Endothelial cell of umbilical vein (primary cell): ENCODE measurements around the gene CLEC7A. TPM values are rescaled to one million over a fixed set of nuclear protein-coding genes. Genes with fewer than 3 reads are reported as not detected.

Experiments
- BruUV-seq: library from RNA; stranded (reverse); fragments of 400-500 nt; replicated peaks from 2 replicates; lab custom pipeline; 2021; lab: Mats Ljungman, UMichigan
- CTCF ChIA-PET: fragments of 300-600, 350-600 bp; sonication (Branson Sonifier 250); formaldehyde crosslinking; loops from one replicate; lab custom pipeline; 2021; ENCODE audit warnings: antibody characterized with exemption, inconsistent platforms; lab: Charles Lee
- POLR2A ChIA-PET: fragments of 300-600, 350-600 bp; sonication (Branson Sonifier 250); formaldehyde crosslinking; loops from one replicate; lab custom pipeline; 2021; ENCODE audit warnings: antibody characterized with exemption, inconsistent platforms; lab: Charles Lee
- DNase-seq: peaks from one replicate; pipeline ENCODE4 v3.0.0-alpha.2; 2011; ENCODE audit warnings: low read depth, low spot score
- FAIRE-seq: peaks from 2 replicates; lab custom pipeline; 2011; peaks lifted over from hg19 to GRCh38; lab: Jason Lieb, UNC
- H2AFZ ChIP-seq: 2 replicates; pipeline ENCODE4 v1.6.0; 2012; ENCODE audit warnings: low read depth, low read length, control low read depth, inconsistent platforms
- H3K27ac ChIP-seq: 2 replicates; pipeline ENCODE4 v1.5.1; 2011; ENCODE audit warnings: low read depth, mild to moderate bottlenecking, control low read depth, low read length, moderate library complexity; ENCODE audit not compliant: insufficient read depth
- H3K27me3 ChIP-seq, 2 experiments: 2 replicates each; pipeline versions ENCODE4 v1.6.0 to v1.6.1; 2011; ENCODE audit warnings: low read length in 2 of 2, mixed read lengths in 1 of 2; ENCODE audit not compliant: control insufficient read depth in 2 of 2, insufficient read depth in 2 of 2
- H3K36me3 ChIP-seq, 2 experiments: 2 replicates in 1 of 2; 3 replicates in 1 of 2; pipeline ENCODE4 v1.5.1; 2011; ENCODE audit warnings: low read length in 2 of 2, mild to moderate bottlenecking in 1 of 2, moderate library complexity in 1 of 2; ENCODE audit not compliant: control insufficient read depth in 2 of 2, insufficient read depth in 2 of 2; ENCODE audit errors: extremely low read depth in 1 of 2
- H3K4me1 ChIP-seq: 3 replicates; pipeline ENCODE4 v1.5.1; 2011; ENCODE audit warnings: mild to moderate bottlenecking, low read length; ENCODE audit not compliant: control insufficient read depth, insufficient read depth; ENCODE audit errors: extremely low read depth
- H3K4me2 ChIP-seq: 2 replicates; pipeline ENCODE4 v1.6.1; 2011; ENCODE audit warnings: low read length, control low read depth, mixed read lengths; ENCODE audit not compliant: insufficient read depth
- H3K4me3 ChIP-seq, 3 experiments: fragments of 200-600 bp in 1 of 3; sonication (generic), shearing (Covaris generic) in 1 of 3; replicated peaks in 1 of 3; 2 replicates each; pipeline ENCODE4 v1.5.1; 2011 to 2016; ENCODE audit warnings: control low read depth in 3 of 3, low read length in 3 of 3, mild to moderate bottlenecking in 2 of 3, inconsistent platforms in 1 of 3, low read depth in 1 of 3, moderate library complexity in 1 of 3; ENCODE audit not compliant: insufficient read depth in 1 of 3
- H3K79me2 ChIP-seq: 2 replicates; pipeline ENCODE4 v1.6.0; 2012; ENCODE audit warnings: low read length, inconsistent platforms; ENCODE audit not compliant: control insufficient read depth, insufficient read depth
- H3K9ac ChIP-seq: replicated peaks from 2 replicates; pipeline ENCODE3; 2011; ENCODE audit warnings: low read length, control low read depth; ENCODE audit not compliant: insufficient read depth; ENCODE audit errors: extremely low read depth
- H3K9me1 ChIP-seq: replicated peaks from 3 replicates; pipeline ENCODE4 v1.6.0; 2011; ENCODE audit warnings: mild to moderate bottlenecking, low read length; ENCODE audit not compliant: control insufficient read depth, insufficient read depth; ENCODE audit errors: extremely low read depth
- H3K9me3 ChIP-seq: replicated peaks from 2 replicates; pipeline ENCODE4 v1.5.1; 2012; ENCODE audit warnings: low read length, inconsistent platforms; ENCODE audit not compliant: control insufficient read depth, insufficient read depth
- H4K20me1 ChIP-seq: replicated peaks from 2 replicates; pipeline ENCODE3; 2011; ENCODE audit warnings: mild to moderate bottlenecking, low read length; ENCODE audit not compliant: control insufficient read depth, insufficient read depth; ENCODE audit errors: extremely low read depth
- EZH2 ChIP-seq: IDR thresholded peaks from 2 replicates; pipeline ENCODE4 v1.6.1; 2012; ENCODE audit warnings: borderline replicate concordance, low read depth, mild to moderate bottlenecking, moderate library complexity, low read length, inconsistent platforms; ENCODE audit not compliant: severe bottlenecking
- FOS ChIP-seq: IDR thresholded peaks from 2 replicates; pipeline ENCODE4 v1.6.1; 2011; ENCODE audit warnings: mild to moderate bottlenecking, low read length, moderate library complexity, borderline replicate concordance; ENCODE audit not compliant: insufficient read depth
- GATA2 ChIP-seq: IDR thresholded peaks from 2 replicates; pipeline ENCODE4 v1.7.0; 2011; ENCODE audit warnings: low read depth, mild to moderate bottlenecking, moderate library complexity, mixed read lengths, low read length; ENCODE audit not compliant: insufficient read length, insufficient read depth
- JUN ChIP-seq: IDR thresholded peaks from 2 replicates; pipeline ENCODE4 v1.6.1; 2011; ENCODE audit warnings: borderline replicate concordance, low read depth; ENCODE audit not compliant: insufficient read length, insufficient read depth
- MYC ChIP-seq: IDR thresholded peaks from one replicate; pipeline ENCODE4 v1.6.1; 2011; ENCODE audit warnings: mild to moderate bottlenecking, low read depth, low read length
- POLR2A ChIP-seq: IDR thresholded peaks from 2 replicates; pipeline ENCODE4 v1.6.1; 2012; ENCODE audit warnings: low read depth, mild to moderate bottlenecking, control low read depth, low read length
- POLR2AphosphoS5 ChIP-seq: IDR thresholded peaks from 2 replicates; pipeline ENCODE4 v1.6.1; 2012; ENCODE audit warnings: low read depth, mild to moderate bottlenecking, control low read depth, low read length, moderate library complexity; ENCODE audit not compliant: insufficient read depth
- dilution Hi-C: fragments of 300-500 bp; cut with MboI; formaldehyde crosslinking; loops from one replicate; pipeline ENCODE4 v1.15.0; 2019; ENCODE audit warnings: low sequenced_read_pairs; ENCODE audit not compliant: extremely low pct_ligation_motif_present
- intact Hi-C: fragments of 100-400 bp; cut with micrococcal nuclease; formaldehyde crosslinking; loops from one replicate; pipeline ENCODE4 v1.10.0; 2022
- polyA plus RNA-seq, 4 experiments: library from polyadenylated mRNA; depleted of rRNA in 3 of 4; stranded (reverse) in 3 of 4; unstranded in 1 of 4; fragments of >200 nt; gene quantifications; 2 replicates each; pipeline versions ENCODE4 v1.2.1 to v1.2.3, GENCODE V29; 2011 to 2012; ENCODE audit warnings: missing spikeins in 1 of 4
- total RNA-seq: library from RNA; stranded (reverse); gene quantifications from 2 replicates; pipeline ENCODE4 v1.2.3, GENCODE V29; 2021
- TF ChIP-seq, protein P1 (sequence below): IDR thresholded peaks from 2 replicates; pipeline ENCODE4 v1.6.1; 2011; ENCODE audit not compliant: insufficient read depth, insufficient read length
- TF ChIP-seq, protein P2 (sequence below), 2 donors: IDR thresholded peaks; 1 replicate in 1 of 2; 2 replicates in 1 of 2; pipeline ENCODE4 v1.5.1; 2011; ENCODE audit warnings: low read length in 2 of 2, mild to moderate bottlenecking in 2 of 2, moderate library complexity in 2 of 2, control low read depth in 1 of 2, inconsistent platforms in 1 of 2, low read depth in 1 of 2; ENCODE audit not compliant: insufficient read depth in 1 of 2; ENCODE audit errors: extremely low read depth in 1 of 2

CLEC7A gene
- total and polyA plus RNA-seq, 2 donors (not counting 3 experiments of a cell fraction or from before 2014, with no cell fraction given): not detected

DNA sequence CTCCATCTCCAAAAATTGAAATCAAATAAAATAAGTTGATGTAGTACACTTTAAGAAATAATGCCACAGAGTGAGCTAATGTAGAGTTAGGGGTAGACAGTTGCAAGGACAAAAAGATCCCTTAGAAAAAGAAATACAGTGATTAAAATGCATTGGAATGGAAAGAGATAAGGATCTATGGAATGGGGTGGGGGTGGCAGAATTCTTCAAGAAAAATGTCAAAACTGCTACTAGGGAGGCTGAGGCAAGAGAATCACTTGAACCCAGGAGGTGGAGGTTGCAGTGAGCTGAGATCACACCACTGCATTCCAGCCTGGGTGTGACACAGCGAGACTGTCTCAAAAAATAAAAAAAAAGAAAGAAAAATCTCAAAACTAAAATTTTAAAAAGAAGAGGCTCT, 35.4 kb upstream of the CLEC7A start:
- no TSS peak for BruUV-seq
- peaks cover 0 to 2% of the 10 kb centered on the region in 2 experiments for H3K27me3 ChIP-seq
- POLR2A ChIA-PET: no interaction called here
- H3K27ac ChIP-seq: no peak overlapping the region
- H3K79me2 ChIP-seq: no peaks in the 10 kb centered on the region
- FAIRE-seq: no peak
- no peak overlapping the region for H2AFZ ChIP-seq
- intact Hi-C loops: no loop called here
- H3K9me1 ChIP-seq: no peaks in the 10 kb centered on the region
- no peak for DNase-seq
- CTCF ChIA-PET: interaction anchor here (1.9 kb wide), 1 partner anchor 12 kb away, joined by 11 read pairs; no protein-coding TSS in a partner anchor
- H3K36me3 ChIP-seq: no peaks in the 10 kb centered on the region
- H3K4me3 ChIP-seq: no peak overlapping the region
- H3K9me3 ChIP-seq: no peaks in the 10 kb centered on the region
- no peaks in the 10 kb centered on the region for H4K20me1 ChIP-seq
- no peaks in the 10 kb centered on the region for H3K4me1 ChIP-seq
- TF ChIP-seq JUN (no peak), POLR2A (no peak), EZH2 (no peak), POLR2AphosphoS5 (no peak), MYC (no peak), GATA2 (no peak), FOS (no peak)
- TF ChIP-seq, protein P1, sequence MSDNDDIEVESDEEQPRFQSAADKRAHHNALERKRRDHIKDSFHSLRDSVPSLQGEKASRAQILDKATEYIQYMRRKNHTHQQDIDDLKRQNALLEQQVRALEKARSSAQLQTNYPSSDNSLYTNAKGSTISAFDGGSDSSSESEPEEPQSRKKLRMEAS: no peak
- TF ChIP-seq, protein P2, sequence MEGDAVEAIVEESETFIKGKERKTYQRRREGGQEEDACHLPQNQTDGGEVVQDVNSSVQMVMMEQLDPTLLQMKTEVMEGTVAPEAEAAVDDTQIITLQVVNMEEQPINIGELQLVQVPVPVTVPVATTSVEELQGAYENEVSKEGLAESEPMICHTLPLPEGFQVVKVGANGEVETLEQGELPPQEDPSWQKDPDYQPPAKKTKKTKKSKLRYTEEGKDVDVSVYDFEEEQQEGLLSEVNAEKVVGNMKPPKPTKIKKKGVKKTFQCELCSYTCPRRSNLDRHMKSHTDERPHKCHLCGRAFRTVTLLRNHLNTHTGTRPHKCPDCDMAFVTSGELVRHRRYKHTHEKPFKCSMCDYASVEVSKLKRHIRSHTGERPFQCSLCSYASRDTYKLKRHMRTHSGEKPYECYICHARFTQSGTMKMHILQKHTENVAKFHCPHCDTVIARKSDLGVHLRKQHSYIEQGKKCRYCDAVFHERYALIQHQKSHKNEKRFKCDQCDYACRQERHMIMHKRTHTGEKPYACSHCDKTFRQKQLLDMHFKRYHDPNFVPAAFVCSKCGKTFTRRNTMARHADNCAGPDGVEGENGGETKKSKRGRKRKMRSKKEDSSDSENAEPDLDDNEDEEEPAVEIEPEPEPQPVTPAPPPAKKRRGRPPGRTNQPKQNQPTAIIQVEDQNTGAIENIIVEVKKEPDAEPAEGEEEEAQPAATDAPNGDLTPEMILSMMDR (IDR thresholded peaks at IDR 0.05; ENCODE audit: extremely low read depth in 1 of 2, insufficient read depth in 1 of 2, low read depth in 1 of 2, low read length in 2 of 2): no peak
- dilution Hi-C loops: no loop called here
- no peak overlapping the region for H3K4me2 ChIP-seq
- no peak overlapping the region for H3K9ac ChIP-seq
